ENCODE measurements around the gene TUBB4B. TPM values are rescaled to one million over a fixed set of nuclear protein-coding genes. Genes with fewer than 3 reads are reported as not detected.

TUBB4B gene
- total RNA-seq, 1 donor from 2014 or later: 108 TPM

DNA sequence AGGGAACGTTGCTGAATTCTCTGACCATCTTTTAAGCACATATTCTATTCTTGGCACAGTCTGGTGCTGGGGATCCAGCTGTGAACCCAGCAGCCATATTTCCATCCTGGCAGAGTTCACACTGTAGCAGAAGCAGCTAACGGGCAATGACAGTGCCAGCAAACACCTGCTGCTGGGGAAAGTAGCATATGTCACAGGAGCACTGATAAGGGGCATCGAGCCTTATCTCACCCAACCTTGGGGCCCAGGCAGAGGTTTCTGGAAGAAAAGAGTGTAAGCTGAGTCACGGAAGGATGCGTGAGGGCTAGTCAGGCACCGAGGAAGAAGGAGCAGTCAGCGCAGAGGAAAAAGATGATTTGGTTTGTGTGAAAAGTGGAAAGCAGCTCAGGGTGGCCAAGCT is 34.5 kb upstream of the TUBB4B start:
- ATAC-seq (no peak), DNase-seq (ENCODE audit: low spot score) (no peak)
- intact Hi-C loops (cut with DNase I): no loop called here

GRCh38 chr9:137211532-137211931 is 29.6 kb upstream of the TUBB4B start:
- intact Hi-C loops (cut with DNase I): no loop called here
- no peak for DNase-seq (ENCODE audit: low spot score)
- no peak for ATAC-seq

DNA sequence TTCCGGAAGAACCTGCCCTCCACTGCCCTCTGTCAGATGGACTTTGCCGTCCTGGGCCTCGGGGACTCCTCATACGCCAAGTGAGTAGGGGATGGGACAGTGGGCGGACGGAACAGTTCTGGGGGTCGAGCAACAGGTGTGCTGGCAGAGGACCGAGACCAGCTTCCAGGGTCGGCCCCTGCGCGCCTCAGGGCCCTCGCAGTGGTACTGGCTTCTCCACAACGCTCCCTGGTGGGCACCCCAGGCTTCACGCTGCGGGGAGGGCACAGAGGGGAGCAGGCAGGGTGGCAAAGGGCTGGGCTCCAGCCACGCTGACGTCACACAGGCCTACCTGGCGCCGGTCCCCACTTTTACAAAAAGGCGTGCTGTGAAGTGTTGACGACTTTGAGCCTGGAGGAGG is 28.6 kb upstream of the TUBB4B start:
- no peak for ATAC-seq

DNA sequence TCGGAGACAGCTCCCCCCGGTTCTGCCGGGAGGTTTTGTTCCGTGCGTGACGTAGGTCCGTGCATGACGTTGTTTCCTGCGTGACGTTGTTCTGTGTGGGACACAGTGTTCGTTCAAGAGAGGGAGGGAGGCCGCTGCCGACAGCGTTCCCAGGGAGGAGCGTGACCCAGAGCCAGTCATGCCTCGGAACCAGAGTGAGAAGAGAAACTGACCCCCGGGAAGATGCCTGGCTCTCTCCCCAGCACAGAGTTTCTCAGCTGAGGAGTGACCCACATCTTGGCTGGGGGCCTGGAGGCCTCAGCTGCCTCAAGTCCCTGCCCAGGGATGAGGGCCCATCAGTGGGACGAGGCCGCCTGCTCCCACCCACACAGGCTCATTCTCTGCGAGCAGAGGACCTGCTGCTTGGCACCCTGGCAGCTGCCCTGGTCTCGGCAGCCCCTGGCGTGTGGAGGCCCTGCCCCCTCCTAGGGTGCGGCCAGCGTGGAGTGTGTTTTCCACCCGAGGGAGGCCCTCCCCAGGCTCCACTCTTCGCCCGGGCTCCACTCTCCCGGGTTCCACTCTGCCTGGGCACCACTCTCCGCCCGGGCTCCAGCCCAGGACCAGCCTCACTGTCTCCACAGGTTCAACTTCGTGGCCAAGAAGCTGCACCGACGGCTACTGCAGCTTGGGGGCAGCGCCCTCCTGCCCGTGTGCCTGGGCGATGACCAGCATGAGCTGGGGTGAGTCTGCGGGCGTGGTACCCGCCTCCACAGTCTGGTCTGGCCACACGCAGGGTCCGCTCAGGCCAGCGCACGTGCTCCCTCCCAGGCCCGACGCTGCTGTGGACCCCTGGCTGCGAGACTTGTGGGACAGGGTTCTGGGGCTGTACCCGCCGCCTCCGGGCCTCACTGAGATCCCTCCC is 27.7 kb upstream of the TUBB4B start:
- no peak for DNase-seq (ENCODE audit: low spot score)
- ATAC-seq: no peak
- intact Hi-C loops (cut with DNase I): no loop called here

More for the DNA sequence above, 28.6 kb upstream of the TUBB4B start:
- intact Hi-C loops (cut with DNase I): no loop called here
- DNase-seq (ENCODE audit: low spot score): no peak

DNA sequence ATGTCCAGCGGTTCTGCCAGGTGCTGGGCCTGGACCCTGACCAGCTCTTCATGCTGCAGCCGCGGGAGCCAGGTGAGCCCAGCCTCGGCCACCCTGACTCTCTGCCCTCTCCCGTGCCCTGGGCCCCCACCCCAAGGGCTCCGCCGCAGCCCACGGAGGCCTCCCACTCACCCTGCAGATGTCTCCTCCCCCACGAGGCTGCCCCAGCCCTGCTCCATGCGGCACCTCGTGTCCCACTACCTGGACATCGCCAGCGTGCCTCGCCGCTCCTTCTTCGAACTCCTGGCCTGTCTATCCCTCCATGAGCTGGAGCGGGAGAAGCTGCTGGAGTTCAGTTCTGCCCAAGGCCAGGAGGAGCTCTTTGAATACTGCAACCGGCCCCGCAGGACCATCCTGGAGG is 26.5 kb upstream of the TUBB4B start:
- DNase-seq (ENCODE audit: low spot score) (no peak), ATAC-seq (no peak)
- intact Hi-C loops (cut with DNase I): no loop called here

DNA sequence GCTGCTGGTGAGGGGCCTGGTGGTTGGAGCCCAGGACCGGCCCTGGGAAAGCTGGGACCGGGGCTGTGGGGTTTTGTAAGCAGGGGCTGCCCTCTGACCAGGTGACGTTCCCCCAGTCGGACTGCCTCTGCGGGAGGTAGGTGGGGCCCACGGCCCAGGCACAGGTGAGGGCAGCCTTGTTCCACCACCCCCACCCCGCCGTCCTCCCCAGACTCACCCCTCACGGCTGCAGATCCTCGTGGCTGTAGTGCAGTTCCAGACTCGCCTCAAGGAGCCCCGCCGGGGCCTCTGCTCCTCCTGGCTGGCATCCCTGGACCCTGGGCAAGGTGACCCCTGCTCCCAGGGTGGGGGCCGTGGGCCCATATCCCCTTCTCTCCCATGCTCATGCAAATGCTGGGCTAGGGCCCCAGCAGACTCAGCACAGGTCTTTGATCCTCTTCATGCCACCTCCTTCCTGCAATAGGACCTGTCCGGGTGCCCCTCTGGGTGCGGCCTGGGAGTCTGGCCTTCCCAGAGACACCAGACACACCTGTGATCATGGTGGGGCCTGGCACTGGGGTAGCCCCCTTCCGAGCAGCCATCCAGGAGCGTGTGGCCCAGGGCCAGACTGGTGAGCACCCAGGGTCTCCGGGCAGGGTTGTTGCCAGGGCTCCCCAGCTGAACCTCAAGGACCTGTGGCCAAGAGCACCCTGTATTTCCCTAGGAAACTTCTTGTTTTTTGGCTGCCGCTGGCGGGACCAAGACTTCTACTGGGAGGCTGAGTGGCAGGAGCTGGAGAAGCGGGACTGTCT is 25.7 kb upstream of the TUBB4B start:
- DNase-seq (ENCODE audit: low spot score) (no peak), ATAC-seq (no peak)
- intact Hi-C loops (cut with DNase I): no loop called here

- ATAC-seq: peak; percentile 4
These were observed 24.7 kb upstream of the TUBB4B start for GRCh38 chr9:137216188-137216965.

GRCh38 chr9:137217276-137218211 is 23.5 kb upstream of the TUBB4B start:
- DNase-seq (ENCODE audit: low spot score): peak; percentile 85
- intact Hi-C loops (cut with DNase I): no loop called here
- ATAC-seq: peak; percentile 79

More at GRCh38 chr9:137216188-137216965, 24.7 kb upstream of the TUBB4B start:
- no peak for DNase-seq (ENCODE audit: low spot score)
- intact Hi-C loops (cut with DNase I): no loop called here

GRCh38 chr9:137218212-137218753 is 22.8 kb upstream of the TUBB4B start:
- intact Hi-C loops (cut with DNase I): no loop called here
- DNase-seq (ENCODE audit: low spot score) (no peak), ATAC-seq (no peak)

- intact Hi-C loops (cut with DNase I): no loop called here
- no peak for ATAC-seq
These were observed 22.3 kb upstream of the TUBB4B start for GRCh38 chr9:137218754-137219271.

GRCh38 chr9:137219757-137220316 is 21.2 kb upstream of the TUBB4B start:
- no peak for DNase-seq (ENCODE audit: low spot score)
- intact Hi-C loops (cut with DNase I): no loop called here

More at GRCh38 chr9:137218754-137219271, 22.3 kb upstream of the TUBB4B start:
- DNase-seq (ENCODE audit: low spot score): no peak

GRCh38 chr9:137220317-137221094 is 20.6 kb upstream of the TUBB4B start:
- intact Hi-C loops (cut with DNase I): no loop called here
- no peak for ATAC-seq
- no peak for DNase-seq (ENCODE audit: low spot score)

More at GRCh38 chr9:137219757-137220316, 21.2 kb upstream of the TUBB4B start:
- ATAC-seq: no peak

DNA sequence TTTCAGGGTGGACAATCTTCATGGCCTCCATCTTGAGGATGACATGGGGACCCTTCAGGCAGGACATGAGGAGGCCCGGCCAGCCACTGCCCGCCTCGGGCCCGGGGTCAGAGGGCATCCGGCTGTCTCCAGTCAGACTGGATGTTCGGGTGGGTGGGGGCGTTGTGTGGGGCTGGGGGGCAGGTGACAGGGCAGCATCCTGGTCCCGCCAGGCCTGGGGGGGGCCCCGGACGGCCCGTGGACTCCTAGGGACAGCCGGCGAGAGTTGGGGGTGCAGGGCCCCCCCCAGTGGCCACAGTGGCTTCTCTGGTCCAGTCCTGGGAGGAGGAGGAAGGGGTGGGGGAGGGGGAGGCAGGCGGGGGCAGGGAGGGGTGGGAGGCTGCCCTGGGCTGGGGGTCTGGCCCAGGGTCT is 20.0 kb upstream of the TUBB4B start:
- no peak for DNase-seq (ENCODE audit: low spot score)
- intact Hi-C loops (cut with DNase I): no loop called here
- ATAC-seq: no peak

GRCh38 chr9:137221506-137222111 is 19.5 kb upstream of the TUBB4B start:
- no peak for DNase-seq (ENCODE audit: low spot score)
- intact Hi-C loops (cut with DNase I): no loop called here
- no peak for ATAC-seq

GRCh38 chr9:137222190-137223077 is 18.7 kb upstream of the TUBB4B start, which contains the start of gene RNF208:
Gene RNF208, minus strand, starts transcription at chr9:137222240. Its CDS starts 1,028 bp downstream, at chr9:137221212.
- ATAC-seq (peak; percentile 4), DNase-seq (ENCODE audit: low spot score) (no peak)
- intact Hi-C loops (cut with DNase I): no loop called here

All from sciatic nerve (tissue), 2 donors.